ENCODE results near the gene GPR61. TPM values are rescaled to one million over a fixed set of nuclear protein-coding genes. Genes with fewer than 3 reads are reported as not detected.

The GPR61 gene
- total RNA-seq, 6 experiments from 2014 or later, result 0.12 TPM; not detected in 5

DNA sequence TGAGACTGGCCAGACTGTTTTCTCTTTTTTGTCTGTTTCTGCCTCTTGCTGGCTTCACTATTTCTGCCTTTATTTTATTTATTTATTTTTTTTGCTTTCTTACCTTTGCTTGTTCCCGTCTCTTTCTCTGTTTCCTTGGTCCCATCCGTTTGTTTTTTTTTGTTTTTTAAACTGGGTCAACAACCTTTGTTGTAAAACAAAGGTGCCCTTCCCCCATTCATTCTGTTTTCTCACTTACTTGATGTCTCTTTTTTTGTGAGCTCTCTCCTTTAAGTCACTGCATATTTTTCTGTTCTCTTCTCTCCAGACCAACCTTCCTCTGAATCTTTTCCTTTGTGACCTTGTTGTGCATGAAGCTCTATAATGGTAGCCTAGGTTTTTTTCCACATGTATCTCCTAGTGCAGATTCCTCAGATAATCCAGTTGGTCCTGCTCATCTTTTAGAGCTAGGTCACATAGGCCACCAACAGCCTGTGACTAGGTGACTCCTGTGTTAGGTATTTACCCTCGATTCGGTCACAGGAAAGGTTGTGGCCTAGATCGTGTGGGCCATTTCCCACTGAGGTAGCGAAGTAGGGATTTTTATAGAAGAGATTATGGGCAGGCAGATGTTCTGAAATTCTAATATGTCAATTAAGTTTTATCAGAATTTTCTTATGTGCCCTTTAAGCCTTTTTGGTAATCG lies 24.7 kb downstream of the GPR61 start:
- TF ChIP-seq, protein P1, sequence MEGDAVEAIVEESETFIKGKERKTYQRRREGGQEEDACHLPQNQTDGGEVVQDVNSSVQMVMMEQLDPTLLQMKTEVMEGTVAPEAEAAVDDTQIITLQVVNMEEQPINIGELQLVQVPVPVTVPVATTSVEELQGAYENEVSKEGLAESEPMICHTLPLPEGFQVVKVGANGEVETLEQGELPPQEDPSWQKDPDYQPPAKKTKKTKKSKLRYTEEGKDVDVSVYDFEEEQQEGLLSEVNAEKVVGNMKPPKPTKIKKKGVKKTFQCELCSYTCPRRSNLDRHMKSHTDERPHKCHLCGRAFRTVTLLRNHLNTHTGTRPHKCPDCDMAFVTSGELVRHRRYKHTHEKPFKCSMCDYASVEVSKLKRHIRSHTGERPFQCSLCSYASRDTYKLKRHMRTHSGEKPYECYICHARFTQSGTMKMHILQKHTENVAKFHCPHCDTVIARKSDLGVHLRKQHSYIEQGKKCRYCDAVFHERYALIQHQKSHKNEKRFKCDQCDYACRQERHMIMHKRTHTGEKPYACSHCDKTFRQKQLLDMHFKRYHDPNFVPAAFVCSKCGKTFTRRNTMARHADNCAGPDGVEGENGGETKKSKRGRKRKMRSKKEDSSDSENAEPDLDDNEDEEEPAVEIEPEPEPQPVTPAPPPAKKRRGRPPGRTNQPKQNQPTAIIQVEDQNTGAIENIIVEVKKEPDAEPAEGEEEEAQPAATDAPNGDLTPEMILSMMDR (IDR thresholded peaks at IDR 0.05), result no peak
- DNase-seq, result no peak
- Mint-ChIP-seq H3K27me3 (ENCODE audit: insufficient read depth) (no peaks in the 10 kb centered on the region), H3K4me1 (ENCODE audit: low read depth) (peaks cover 77% of the 10 kb centered on the region), H3K27ac (peak overlapping the region; percentile 41; the same call in 1 of the 2 replicates), H3K36me3 (ENCODE audit: low read depth) (peaks cover 5% of the 10 kb centered on the region), H3K9me3 (no peaks in the 10 kb centered on the region), H3K4me3 (no peak overlapping the region)

DNA sequence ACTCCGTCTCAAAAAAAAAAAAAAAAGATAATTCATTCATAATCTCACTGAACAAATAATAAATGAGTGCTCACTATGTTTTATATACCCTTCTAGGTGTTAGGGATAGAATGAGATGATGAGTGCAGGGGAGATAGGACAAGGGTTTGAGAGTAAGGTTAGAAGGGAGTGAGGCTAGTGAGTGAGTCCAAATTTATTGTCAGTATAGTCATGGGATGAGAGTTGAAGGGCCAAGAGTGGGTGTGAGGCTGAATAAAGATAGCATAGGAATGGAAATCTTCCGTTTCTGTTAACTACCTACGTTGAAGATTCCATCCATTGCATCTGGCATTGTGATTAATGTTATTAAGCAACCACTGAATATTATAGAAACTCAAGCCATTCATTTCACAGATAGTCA lies 25.6 kb downstream of the GPR61 start:
- H3K4me3 Mint-ChIP-seq, result no peak overlapping the region
- H3K4me1 Mint-ChIP-seq (ENCODE audit: low read depth), result peaks cover 68% of the 10 kb centered on the region
- DNase-seq, result no peak
- peaks cover 5% of the 10 kb centered on the region for H3K36me3 Mint-ChIP-seq (ENCODE audit: low read depth)
- H3K27ac Mint-ChIP-seq, result no peak overlapping the region
- no peaks in the 10 kb centered on the region for H3K27me3 Mint-ChIP-seq (ENCODE audit: insufficient read depth)
- H3K9me3 Mint-ChIP-seq, result no peaks in the 10 kb centered on the region
- TF ChIP-seq, protein P1 (IDR thresholded peaks at IDR 0.05), result no peak

DNA sequence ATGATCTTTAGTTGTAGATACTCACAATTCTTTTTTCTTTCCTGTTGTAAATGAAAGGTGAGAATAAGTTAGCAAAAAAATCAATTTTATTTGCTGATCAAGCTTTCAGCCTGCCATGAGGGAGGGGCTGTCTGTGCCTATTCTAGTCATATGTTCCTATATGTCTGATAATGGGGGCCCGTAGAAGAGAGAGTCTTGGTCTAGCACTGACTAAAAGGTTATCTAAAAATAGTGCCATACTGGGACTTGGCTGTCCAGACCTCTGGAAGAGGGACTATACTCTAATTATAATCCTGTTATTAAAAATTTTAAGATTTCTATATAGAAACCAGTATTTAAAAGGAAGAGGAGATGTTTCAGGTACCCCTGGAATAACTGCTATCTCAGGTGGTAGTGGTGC lies 27.3 kb downstream of the GPR61 start:
- DNase-seq, result no peak
- Mint-ChIP-seq H3K27me3 (ENCODE audit: insufficient read depth) (no peaks in the 10 kb centered on the region), H3K4me3 (no peak overlapping the region), H3K27ac (no peak overlapping the region), H3K36me3 (ENCODE audit: low read depth) (peaks cover 5% of the 10 kb centered on the region), H3K4me1 (ENCODE audit: low read depth) (peaks cover 54% of the 10 kb centered on the region), H3K9me3 (no peaks in the 10 kb centered on the region)
- TF ChIP-seq, protein P1 (IDR thresholded peaks at IDR 0.05), result no peak

DNA sequence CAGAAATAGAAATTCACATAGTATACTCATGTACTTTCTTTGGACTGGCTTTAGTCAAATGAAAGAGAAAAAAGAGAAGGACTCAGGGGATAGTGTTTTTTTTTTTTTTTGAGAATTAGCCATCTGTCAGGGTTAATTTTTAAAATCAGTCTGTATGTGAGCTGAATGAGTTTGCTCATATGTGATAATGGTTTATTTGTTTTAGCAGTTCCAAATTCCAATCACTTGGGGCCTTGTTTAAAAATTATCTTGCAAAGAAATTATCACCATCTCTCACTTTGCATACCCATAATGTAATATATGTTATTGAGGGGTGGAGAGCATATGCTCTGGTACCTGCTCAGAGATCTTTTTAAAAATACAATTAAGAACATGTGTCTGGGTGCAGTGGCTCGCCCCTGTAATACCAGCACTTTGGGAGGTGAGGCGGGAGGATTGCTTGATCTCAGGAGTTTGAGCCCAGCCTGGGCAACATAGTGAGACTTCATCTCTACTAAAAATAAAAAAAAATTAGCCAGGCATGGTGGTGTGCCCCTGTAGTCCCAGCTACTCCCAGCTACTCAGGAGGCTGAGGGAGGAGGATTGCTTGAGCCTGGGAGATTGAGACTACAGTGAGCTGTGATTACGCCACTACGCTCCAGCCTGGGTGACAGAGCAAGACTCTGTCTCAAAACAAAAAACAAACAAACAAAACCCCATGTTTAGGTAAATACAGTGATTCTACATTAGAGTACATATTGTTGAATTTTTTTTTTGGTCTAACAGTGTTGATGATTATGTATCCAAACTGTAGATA lies 28.4 kb downstream of the GPR61 start:
- no peak for DNase-seq
- no peaks in the 10 kb centered on the region for H3K9me3 Mint-ChIP-seq
- no peak overlapping the region for H3K27ac Mint-ChIP-seq
- no peak overlapping the region for H3K4me3 Mint-ChIP-seq
- TF ChIP-seq, protein P1 (IDR thresholded peaks at IDR 0.05), result no peak
- peaks cover 1% of the 10 kb centered on the region; the same call in 1 of the 2 replicates for H3K27me3 Mint-ChIP-seq (ENCODE audit: insufficient read depth)
- peaks cover 5% of the 10 kb centered on the region for H3K36me3 Mint-ChIP-seq (ENCODE audit: low read depth)
- H3K4me1 Mint-ChIP-seq (ENCODE audit: low read depth), result peaks cover 52% of the 10 kb centered on the region

DNA sequence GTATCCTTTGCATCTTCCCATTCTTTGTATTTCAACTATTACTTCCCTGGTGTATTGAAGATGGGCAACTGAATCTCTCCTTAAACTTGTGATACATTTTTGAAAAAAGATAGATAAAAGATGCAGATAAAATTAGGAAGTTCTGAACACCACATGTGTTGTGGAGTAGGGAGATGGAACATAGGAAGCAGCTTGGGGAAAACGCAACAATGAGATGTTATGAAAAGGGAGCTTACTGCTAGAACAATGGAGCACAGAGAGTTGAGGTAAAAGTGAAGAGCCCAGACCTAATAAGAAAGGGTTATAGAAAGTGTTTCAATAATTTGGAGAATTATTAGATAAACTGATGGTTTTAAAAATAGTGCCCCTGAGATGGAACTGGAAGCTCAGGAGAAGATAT lies 29.7 kb downstream of the GPR61 start:
- Mint-ChIP-seq H3K27ac (no peak overlapping the region), H3K27me3 (ENCODE audit: insufficient read depth) (peaks cover 1% of the 10 kb centered on the region; the same call in 1 of the 2 replicates), H3K4me3 (no peak overlapping the region), H3K9me3 (no peaks in the 10 kb centered on the region), H3K4me1 (ENCODE audit: low read depth) (peaks cover 49% of the 10 kb centered on the region), H3K36me3 (ENCODE audit: low read depth) (peaks cover 5% of the 10 kb centered on the region)
- TF ChIP-seq, protein P1 (IDR thresholded peaks at IDR 0.05), result no peak
- no peak for DNase-seq
